COLO829 (cell line): ENCODE measurements around the gene IFITM5.
"Not testable (repeated sequence)": the region's sequence is repeated elsewhere in the genome, so short reads cannot be mapped to it uniquely, and the experiment has no call there.

Experiments used
- DNase-seq: peaks from one replicate; pipeline ENCODE4 v3.0.0; 2012; ENCODE audit warnings: low spot score

The IFITM5 gene

DNA sequence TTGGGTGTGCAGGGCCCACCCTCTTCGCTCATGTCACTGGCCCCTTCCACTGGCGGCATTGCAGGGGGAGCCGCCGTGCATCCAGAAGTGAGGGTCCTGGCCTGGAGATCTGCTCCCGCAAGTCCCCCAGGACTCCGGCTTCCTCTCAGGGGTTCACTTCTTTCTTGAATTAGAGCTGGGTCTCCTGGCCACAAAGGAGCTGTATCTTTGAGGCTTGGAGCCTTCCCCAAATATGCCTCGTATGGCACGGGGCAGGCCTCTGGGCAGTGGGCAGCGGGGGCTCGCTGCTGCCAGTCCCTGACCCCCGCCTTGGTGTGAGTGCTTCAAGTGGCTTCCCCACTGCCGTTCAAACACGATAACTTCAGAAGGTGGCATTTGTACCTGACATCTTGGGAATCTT lies 28.7 kb upstream of the IFITM5 start:
- no peak for DNase-seq

GRCh38 chr11:327581-327923 lies 28.2 kb upstream of the IFITM5 start:
- DNase-seq, result no peak

GRCh38 chr11:326842-327580 lies 27.7 kb upstream of the IFITM5 start:
- DNase-seq, result no peak

- no peak for DNase-seq
These were observed 27.2 kb upstream of the IFITM5 start for GRCh38 chr11:326592-326841.

GRCh38 chr11:325796-326591 lies 26.7 kb upstream of the IFITM5 start:
- DNase-seq, result no peak

GRCh38 chr11:324593-325517 lies 25.5 kb upstream of the IFITM5 start:
- DNase-seq, result not testable (repeated sequence)

GRCh38 chr11:324156-324555 lies 24.8 kb upstream of the IFITM5 start:
- no peak for DNase-seq

GRCh38 chr11:319888-320273 lies 20.6 kb upstream of the IFITM5 start:
- DNase-seq, result not testable (repeated sequence)

DNA sequence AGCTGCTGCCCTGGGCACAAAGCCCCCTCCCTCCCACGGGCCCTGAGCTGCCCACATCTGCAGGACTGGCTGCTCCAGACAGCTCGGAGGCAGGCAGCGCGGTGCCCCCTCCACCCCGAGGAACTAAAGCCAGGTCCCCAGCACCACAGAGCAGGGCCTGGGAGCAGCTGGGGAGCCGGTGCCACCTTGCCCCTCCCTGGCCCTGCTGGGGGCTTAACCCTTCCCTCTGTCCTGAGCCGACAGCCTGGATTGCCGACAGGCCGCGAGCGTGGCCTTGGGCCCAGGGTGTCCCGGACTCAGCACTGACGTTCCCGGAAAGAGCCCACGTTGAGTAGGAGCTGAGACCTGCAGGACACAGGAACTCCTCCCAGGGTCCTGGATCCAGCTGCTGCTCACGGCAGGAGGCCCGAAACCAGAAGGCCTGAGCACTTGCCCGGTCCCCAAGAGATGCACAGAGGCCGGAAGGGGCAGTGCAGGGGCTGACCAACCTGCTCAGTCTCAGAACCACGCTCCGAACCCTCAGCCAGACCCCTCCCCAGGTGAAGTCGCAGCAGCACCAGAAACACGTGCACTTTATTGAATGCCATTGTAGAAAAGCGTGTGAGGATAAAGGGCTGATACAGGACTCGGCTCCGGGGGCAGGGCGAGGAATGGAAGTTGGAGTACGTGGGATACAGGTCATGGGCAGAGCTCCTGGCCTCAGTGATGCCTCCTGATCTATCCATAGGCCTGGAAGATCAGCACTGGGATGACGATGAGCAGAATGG lies 20.0 kb upstream of the IFITM5 start:
- not testable (repeated sequence) for DNase-seq

DNA sequence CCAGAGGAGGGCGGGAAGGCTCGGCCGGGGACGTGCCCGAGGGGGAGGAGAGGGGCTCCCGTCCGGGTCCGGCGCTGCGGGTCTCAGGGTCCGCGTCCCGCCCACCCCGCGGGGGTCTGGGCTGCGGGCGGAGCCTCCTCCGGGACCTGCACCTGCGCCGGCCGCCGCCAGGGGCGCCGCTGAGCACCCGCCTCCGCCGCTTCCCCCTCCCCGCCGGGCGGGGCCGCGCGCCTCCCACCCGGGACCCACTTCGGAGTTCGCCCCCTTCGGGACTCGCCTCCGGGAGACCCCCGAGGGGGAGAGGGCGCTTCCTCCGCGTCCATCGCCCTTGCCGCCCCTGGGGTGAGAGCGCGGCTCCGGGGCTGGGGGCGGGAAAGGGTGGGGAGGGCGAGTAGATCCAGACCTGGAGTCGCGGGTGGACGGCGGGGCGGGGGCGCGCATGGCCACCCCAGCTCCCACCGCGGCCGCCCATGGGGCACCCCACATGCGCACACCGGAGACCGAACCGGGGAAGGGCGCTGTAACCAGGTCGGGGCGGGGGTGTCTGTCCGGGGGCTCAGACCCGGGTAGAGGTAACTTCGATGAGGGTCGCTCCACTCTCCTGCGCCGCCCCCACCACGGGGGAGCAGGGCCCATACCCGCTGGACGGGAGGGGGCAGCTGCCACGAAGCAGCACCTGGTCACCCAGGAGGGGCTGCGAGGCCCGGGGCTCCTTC lies 19.2 kb upstream of the IFITM5 start:
- DNase-seq, result not testable (repeated sequence)

- DNase-seq, result not testable (repeated sequence)
These were observed 18.5 kb upstream of the IFITM5 start for GRCh38 chr11:317668-318404.

DNA sequence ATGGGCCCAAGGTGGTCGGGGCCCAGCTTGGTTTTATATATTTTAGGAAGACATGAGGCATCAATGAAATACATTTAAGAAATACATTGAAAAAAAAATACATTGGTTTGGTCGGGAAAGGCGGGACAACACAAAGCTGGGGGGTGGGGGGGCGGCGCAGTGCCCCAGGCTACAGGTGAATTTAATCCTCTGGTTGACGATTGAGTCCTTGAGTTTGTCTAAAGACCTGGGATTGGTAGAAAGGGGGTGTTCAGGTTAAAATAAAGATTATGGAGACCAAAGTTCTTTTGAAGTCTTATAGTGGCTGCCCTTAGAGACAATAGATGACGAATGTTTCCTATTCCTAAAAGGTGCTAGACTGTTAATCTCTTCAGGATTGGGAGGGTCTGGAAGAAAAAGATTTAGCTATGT lies 17.6 kb upstream of the IFITM5 start:
- no peak for DNase-seq

GRCh38 chr11:316031-316701 lies 16.8 kb upstream of the IFITM5 start:
- DNase-seq, result no peak

- DNase-seq, result no peak
These were observed 16.2 kb upstream of the IFITM5 start for GRCh38 chr11:315516-315994.

DNA sequence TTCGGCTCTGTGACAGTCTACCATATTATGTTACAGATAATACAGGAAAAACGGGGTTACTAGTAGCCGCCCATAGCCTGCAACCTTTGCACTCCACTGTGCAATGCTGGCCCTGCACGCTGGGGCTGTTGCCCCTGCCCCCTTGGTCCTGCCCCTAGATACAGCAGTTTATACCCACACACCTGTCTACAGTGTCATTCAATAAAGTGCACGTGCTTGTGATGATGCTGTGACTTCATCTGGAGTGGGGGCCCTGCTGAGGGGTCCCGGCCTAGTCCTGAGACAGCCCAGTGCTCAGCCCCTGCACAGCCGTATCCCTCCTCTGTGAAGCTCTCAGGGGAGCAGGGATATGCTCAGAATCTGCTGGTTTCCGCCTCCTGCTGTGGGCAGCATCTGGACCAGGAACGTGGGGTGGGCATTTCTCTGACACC lies 15.7 kb upstream of the IFITM5 start:
- no peak for DNase-seq

- DNase-seq, result not testable (repeated sequence)
These were observed 15.2 kb upstream of the IFITM5 start for GRCh38 chr11:314554-314875.

DNA sequence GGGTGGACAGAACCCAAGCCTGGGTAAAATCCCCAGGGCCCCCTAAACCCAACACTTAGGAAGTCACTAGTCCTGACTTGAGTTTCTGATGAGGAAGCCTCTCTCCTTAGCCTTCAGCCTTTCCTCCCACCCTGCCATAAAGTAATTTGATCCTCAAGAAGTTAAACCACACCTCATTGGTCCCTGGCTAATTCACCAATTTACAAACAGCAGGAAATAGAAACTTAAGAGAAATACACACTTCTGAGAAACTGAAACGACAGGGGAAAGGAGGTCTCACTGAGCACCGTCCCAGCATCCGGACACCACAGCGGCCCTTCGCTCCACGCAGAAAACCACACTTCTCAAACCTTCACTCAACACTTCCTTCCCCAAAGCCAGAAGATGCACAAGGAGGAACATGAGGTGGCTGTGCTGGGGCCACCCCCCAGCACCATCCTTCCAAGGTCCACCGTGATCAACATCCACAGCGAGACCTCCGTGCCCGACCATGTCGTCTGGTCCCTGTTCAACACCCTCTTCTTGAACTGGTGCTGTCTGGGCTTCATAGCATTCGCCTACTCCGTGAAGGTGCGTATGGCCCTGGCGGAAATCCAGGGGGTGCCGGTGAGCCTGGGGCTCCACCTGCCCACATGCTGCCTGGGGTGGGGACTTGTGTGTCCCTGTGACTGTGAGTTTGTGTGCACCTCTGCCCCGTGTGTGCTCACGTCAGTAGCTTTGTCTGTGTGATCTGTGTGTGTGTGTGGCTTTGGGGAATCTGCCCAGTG lies 14.6 kb upstream of the IFITM5 start, which contains the start of gene IFITM1:
IFITM1 (plus strand) TSS at position 254 of the 767 bp plus-strand sequence; CDS start at position 385, 131 bp downstream.
- DNase-seq, result no peak

- DNase-seq, result no peak
These were observed 14.0 kb upstream of the IFITM5 start for GRCh38 chr11:313304-313786.
